Stimulated activated CD4-positive, alpha-beta T cell treated with anti-CD3 and anti-CD28 coated beads, TNF-alpha, amount 100 ng/mL, for 4 hours (primary cell): ENCODE results near the gene CPLX1.

Experiments used
- DNase-seq, 3 experiments: peaks; one replicate each; pipeline ENCODE4 v3.0.0-alpha.2; 2020; ENCODE audit warnings: low read depth in 3 of 3

Gene CPLX1

DNA sequence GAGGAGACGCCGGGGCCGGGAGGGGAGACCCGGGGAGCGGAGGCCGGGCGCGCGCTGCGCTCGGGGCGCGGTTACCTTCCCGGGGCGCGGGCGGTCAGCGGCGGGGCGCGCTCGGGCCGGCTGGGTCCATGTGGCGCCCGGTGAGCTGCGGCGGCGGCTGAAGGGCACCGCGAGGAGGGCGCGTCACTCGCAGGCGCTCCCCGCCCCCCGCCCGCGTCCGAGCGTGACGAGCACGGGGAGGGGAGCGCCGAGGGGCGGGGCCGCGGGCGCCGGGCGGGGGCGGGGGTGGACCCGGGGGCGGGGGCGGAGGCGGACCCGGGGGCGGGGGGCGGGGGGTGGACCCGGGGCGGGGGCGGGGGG is at the start of gene CPLX1:
TSS of gene CPLX1 (minus strand) at position 159 of the 360 bp plus-strand sequence. CDS start 1,607 bp downstream, outside the sequence.
- no peak for DNase-seq

DNA sequence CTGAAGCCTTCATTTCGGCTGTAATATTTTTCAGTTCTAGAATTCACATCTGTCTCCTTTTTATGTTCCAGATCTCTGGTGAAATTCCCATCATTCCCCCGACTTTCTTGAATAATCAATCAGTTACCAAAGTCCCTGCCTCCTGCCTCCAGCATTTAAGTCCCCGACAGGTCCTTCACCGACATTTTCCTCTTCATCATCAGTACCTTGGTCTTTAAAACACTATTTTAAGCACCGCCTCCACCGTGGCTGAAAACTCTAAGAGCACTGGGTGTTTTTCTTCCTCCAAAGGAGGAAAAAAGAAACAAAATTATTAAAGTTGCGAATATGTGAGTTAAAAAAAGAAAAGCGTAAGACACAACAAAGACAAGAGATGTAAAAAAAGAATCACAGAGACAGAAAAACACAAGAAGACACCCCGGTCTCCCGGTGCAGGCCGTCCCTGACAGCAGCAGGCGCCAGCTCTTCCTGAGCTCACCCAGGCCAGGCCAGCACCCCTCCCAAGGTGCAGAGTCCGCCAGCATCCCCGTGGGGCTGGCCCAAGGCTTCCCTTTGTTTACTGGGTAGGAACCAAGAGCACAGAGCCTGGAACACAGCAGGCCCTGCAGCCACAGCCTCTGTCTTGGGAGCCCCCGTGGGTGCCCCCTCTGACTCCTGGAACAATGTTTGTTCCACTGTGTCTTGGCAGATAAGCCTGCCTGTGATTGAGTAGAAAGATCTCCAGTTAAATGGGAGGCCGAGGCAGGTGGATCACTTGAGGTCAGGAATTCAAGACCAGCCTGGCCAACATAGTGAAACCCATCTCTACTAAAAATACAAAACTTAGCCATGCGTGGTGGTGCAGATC is 49.3 kb upstream of the CPLX1 start:
- no peak for DNase-seq

DNA sequence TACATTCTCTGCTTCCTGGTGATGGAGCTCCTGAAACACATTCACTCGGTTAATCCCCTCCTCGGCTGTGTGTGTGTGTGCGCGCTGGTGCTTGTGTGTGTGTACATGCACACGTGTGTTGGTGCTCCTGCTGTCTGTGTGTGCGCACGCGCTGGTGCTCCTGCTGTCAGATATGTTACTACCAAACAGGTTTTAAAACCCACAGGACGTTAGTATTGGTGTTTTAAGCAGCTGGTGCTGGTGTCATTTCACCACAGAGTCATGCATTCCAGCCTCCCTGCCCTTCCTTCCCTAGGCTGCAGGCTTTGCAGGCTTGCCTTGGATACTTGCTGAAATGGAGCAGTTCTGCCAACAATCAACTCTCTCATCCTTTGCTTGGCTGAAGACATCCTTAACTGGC is 48.1 kb upstream of the CPLX1 start:
- DNase-seq, result no peak

DNA sequence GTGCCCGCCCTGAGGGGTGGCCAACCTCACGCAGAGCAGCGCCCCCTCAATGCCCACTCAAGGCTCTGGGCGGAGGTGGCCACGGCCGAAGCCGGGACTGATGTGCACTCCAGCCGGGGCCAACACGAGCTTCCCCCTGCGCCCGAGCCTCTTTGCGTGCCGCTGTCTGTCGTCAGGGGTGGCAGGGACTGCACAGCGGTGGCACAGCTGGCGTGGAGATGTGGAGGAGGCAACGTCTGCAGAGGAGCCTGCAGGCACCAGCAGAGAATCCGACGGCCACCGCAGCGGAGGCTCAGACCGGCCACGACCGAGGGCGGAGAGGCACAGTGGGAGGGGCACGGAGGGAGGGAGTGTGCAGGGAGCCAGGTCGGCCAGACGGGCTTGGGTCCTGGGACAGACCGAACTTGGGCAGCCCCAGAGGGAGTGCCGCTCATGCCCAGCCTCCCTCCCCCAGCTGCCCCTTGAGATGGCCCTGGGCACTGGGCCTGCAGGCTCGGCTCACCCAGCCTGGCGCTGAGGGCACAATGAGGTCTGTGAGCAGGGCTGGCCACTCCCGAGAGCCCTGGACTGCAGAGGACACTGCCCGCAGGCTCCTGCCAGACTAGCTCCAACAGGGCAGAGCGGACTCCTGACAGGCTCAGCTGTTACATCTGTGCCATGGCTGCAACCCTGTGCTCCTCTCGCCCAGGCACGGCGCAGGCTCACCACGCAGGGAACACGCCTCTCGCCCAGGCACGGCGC is 46.5 kb upstream of the CPLX1 start:
- no peak for DNase-seq

DNA sequence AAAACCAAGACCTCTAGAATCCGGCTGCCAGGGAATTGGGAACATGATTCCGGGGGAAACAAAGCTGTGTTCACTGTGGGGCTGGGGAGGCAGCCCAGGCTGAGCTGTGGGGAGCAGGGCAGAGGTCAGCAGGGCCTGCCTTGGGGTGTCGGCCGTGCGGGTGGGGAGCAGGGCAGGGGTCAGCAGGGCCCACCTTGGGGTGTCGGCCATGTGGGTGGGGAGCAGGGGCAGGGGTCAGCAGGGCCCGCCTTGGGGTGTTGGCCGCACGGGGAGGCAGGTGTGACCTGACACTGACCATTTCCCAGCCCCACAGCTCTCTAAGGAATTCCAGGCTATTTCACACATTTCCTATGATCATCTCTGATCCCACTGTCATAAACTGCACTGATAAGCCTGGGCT is 45.6 kb upstream of the CPLX1 start:
- DNase-seq, result no peak

DNA sequence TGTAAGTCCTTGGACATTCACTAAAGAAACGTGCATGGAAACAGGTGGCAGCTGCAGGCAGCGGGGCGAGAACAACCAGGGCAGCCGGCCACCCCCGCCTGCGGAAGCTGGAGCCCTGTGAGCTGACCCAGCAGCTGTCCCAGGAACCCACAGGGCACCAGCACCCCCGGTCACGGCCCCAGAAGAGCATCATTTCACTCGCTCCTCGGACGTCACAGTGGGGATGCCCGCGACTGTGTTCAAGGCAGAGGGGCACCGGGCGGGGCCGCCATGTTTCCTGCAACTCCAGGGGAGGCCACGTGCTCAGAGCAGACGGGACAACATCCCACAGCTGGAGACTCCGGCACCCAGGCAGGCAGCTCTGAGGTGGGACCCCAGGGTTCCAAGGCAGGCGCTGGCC is 45.0 kb upstream of the CPLX1 start:
- no peak for DNase-seq

DNA sequence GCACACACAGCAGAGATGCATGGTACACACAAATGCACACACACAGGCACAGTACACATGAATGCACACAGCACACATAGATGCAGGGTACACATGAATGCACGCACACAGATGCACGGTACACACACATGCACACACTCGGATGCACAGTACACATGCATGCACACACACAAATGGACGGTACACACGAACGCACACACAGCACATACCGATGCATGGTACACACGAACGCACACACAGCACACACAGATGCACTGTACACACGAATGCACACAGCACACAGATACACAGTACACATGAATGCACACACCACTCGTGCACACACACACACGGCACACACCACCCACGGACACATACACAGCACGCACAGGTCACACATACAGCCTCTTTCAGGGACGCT is 43.8 kb upstream of the CPLX1 start:
- no peak for DNase-seq

DNA sequence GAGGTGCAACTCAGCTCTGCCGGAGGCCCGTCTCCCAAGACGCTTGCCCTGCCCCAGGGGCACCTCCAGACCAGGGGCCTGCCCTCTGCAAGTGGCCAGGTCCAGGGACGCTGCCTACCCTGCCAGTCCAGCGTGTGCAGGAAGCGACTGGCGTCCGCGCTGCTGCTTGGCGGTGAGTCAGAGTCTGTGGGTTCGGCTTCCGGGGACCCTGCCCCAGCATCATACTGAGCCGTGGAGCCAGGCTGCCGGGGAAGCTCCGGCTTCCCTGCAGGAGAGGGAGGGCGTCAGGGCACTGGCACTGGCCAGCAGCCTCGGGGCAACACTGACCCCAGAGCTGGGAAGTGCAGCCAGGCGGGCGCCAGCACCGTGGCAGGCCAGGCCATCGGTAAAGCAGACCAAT is 42.5 kb upstream of the CPLX1 start:
- no peak for DNase-seq

DNA sequence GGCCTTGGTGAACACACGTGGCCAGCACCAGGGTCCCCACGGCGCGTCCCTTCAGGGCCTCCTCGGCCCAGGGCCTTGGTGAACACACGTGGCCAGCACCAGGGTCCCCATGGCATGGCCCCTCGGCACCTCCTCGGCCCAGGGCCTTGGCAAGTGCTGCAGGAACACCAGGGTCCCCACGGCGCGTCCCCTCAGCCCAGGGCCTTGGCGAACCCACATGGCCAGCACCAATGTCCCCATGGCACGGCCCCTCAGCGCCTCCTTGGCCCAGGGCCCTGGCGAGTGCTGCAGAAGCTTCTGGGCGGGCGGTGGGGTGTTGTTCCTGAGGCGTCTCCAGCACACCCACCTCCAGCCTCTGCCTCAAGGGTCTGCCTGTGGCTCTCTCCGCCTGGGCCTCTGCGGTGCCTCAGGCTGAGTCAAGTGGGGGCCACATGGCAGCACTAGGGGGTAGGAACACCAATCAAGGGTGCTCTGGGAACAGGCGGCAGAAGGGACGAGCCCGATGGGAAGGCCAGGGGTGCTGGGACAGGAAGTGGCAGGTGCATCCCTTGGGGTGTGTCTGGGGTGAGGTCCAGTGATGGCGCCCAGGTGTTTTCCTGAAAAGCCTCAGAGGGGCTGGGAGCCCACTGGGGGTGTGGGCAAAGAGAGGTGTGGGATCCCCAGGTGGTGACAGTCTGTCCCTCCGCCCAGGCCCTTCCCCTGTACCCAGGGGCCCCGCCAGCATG is 41.8 kb upstream of the CPLX1 start:
- no peak for DNase-seq

DNA sequence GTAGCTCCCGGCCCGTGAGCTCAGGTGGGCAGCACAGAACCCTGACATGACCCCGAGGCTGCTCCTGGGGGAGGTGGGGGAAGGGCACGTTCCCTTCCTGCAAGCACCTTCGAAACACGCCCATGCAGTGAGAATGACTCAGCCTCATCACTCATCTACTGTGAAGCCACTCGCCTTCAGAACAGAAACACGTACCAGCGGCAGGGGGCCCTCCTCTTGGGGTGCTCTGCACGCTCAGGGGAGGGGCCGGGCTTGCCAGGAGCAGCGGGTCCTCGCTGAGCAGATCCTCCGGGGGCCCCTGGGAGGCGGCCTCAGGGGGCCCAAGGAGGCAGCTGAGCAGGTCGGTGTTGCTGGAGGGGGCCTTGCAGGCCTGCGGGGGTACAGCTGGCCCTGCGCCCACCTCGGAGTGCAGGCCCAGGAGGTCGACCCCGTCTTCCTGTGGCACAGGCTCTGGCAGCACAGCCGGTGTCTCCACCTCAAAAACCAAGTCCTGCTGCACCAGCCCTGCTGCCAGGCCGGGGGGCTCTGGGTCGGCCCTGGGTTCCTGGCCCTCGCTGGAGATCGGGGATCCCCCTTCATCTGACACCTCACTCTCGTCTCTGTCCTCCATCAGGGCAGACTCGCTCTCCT is 40.9 kb upstream of the CPLX1 start:
- no peak for DNase-seq

DNA sequence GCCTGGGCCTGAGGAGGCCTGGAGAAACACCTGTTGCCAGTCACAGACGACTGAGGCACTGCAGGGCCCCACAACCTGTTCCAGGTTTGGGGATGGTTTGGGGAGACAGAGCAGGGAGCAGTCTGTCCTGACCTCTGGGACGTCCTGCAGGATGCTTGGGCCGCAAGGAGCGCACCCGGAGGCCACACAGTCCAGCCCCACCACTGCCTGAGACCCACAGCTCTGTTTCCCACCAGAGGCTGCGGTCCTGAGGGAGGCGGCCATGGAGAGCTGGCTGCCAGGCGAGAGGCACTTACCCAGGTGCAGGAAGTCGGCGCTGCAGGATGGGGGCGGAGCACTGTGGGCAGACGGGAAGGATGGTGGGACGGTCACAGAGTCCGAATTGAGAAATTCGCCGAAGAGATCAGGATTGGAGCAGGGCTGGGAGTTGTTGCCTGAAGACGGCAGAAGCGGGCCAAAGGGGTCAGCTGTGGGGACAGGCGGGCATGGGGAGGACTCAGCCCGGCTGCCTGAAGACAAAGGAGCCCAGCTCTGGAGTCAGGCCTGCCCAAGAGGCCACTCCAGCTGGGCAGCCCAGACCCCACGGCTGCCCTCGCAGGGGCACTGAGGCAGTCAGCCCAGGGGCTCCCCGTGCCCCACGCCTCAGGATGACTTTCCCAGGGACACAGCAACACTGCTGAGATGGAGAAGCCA is 40.3 kb upstream of the CPLX1 start:
- no peak for DNase-seq

DNA sequence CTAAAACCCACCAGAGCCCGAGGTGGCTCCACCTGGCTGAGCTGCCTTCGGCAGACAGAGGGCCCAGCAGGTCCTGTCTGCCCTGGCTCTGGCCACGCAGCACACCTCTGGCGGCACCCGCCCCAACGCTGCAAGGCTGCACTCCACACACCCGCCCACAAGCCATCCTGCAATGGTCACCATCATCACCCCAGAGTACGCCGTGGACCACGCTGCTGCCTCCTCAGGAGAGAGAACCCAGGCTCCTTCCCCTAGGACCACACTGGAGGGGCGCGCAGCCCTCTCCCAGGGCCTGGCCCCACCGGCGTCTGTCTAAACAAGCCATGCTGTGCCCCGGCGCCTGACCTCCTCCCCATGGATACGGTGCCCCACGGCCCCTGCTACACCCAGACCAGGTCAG is 39.6 kb upstream of the CPLX1 start:
- no peak for DNase-seq

DNA sequence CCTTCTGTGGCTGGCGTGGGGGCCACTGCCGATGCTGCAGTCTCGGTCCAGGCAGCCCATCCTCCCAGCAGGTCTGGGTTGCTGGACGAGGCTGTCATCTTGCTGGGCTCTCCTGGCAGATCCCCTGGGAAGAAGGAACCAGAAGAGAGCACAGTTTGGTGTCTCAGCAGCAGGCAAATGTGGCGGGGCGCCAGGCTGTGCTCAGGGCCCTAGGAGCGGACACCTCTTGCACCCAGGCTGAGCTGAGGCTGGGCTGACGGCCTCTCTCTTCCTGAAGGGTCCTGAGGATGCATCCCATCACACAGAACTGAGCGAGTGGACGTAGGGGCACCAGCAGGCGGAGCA is 39.2 kb upstream of the CPLX1 start:
- DNase-seq, result no peak

DNA sequence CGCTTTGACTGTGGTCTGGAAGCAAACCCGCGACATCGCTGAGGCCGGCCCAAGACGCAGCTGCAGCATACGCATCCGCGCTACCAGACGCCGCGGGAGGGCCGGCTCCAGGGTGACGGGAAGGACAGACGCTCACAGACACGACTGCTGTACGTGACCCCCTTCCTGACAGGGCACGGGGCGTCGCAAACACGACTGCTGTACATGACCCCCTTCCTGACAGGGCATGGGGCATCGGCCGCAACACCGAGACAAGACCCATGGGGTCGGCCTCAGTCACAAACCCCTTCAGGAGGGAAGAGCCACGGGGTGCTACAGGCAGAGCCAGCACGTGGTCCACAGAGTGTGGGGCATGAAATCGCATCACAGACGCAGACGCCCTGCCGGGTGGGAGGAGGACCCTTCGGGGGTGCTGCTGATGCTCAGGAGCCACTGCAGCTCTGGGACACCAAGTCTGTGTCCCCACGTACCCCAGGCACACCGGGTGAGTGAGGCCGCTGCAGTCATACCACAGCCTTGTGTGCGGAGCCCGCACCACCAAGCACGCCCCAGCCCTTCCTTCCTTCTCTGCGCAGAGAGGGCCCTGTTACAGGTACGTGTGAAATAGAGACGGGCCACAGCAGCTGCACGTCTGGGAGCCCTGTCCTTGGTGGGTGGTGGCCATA is 38.7 kb upstream of the CPLX1 start:
- no peak for DNase-seq

DNA sequence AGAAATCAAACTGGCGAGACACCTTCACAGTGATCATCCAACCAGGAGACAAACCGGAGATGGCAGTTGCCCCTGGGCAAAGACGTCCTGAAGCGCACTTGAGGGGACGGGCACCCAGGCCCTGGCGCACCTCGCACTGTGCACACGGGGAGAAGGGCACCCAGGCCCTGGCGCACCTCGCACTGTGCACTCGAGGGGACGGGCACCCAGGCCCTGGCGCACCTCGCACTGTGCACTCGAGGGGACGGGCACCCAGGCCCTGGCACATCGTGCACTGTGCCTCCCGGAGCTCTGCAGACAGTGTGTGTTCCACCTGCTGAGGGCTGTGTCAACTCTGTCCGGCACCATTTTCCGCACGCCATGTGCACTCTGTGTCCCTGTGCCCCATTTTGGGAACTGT is 34.6 kb upstream of the CPLX1 start:
- DNase-seq, result no peak

DNA sequence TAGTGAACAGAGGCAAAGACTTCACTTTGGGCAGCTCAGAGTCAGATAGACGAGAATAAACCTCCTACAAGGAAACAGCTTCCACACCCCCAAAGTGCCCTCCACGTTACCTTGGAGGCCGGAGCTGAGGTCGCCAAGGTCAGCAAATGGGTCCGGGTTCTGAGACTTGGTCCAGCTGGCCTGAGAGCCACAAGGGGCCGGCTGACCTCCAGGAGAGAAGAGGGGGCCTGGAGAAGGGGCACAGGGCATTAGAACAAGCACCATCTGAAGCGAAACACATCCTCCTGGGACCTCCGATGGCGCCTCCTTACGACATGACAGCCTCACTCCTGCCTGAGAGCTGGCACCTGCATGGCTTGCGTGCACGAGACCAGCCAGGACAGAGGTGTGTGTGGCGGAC is 33.6 kb upstream of the CPLX1 start:
- no peak for DNase-seq

DNA sequence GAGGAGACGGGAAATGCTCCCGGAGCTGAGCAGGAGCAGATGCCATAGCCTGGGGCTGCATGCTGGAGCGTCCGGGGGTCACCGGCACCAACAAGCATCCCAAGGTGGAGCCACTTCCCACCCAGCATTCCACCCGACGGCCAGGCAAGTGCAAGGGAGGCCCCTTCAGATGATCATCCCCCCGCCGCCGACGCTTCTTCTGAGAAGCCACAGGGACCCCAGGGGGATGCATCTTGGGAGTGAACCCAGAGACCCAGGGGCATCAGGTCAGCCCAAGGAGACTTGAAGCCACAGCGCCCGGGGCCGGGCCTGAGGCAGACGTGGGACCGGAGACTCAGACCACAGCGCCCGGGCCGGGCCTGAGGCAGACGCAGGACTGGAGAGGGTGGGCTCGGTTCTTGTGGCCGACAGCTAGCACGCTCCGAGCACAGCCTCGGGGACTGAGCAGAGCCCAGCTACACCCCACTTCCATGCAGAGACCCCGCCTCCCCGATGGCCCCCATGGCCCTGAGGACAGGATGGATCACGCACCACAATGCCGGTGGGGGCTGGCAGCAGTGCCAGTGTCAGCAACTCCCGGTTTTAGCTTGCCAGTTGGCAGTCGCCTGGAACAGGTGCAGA is 33.0 kb upstream of the CPLX1 start:
- DNase-seq, result no peak

DNA sequence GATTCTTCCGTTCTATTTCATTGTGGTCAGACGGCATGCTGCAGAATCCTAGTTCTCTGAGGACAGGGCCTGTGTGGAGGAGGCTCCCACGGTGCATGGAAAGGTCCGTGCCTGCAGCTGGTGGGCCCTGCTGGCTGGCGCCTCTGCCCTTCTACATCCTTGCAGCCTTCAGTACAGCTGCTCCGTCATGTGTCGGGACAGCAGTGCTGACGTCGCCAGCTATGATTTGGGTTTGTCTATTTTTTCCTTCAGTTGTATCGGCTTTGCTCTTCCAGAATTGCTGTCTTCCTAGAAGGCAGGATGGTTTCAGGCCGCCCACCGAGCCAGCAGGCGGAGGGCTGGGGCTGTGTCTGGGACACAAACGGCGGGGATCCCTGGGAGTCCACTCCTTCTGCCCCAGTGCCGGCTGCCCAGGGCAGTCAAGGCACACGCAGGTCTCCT is 32.1 kb upstream of the CPLX1 start:
- no peak for DNase-seq

DNA sequence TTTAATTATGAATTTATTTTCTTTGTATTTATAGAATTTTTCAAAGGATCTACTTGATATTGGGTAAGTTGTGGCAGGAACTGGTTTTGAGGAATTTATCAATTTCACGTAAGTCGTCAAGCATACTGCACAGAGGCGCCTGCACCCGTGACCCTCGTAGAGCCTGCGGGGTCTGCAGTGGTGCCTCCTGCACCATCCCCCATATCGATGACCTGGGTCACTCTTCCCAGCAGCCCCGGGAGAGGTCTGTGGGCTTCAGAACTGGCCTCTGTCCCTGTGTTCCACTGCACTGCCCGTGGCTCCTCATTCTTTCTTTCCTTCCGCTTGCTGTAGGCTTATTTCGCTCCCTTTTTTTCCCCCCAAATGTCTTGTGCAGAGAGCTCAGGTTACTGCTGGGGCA is 31.5 kb upstream of the CPLX1 start:
- no peak for DNase-seq

DNA sequence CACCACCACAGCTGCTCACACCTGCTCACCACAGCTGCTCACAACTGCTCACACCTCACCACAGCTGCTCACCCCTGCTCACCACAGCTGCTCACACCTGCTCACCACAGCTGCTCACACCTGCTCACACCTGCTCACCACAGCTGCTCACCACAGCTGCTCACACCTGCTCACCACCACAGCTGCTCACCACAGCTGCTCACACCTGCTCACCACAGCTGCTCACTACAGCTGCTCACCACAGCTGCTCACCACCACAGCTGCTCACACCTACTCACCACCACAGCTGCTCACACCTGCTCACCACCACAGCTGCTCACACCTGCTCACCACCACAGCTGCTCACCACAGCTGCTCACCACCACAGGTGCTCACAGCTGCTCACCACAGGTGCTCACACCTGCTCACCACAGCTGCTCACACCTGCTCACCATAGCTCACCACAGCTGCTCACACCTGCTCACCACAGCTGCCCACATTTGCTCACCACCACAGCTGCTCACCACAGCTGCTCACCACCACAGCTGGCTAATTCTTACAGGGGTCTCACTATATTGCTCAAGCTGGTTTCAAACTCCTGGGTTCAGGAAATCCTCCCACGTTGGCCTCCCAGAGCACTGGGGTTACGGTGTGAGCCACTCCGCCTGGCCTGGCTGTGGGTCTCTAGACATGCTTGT is 30.4 kb upstream of the CPLX1 start:
- no peak for DNase-seq
